Loucy (cell line): Measurements from ENCODE around the gene HMGXB3.

Experiments used
- H2AFZ ChIP-seq: fragments of 200-600 bp; sonication (generic); 2 replicates; pipeline ENCODE4 v1.6.0; 2016; ENCODE audit warnings: antibody characterized with exemption, mild to moderate bottlenecking, low read length, moderate library complexity
- H3F3A ChIP-seq: fragments of 200-600 bp; 2 replicates; pipeline ENCODE4 v1.6.0; 2016; ENCODE audit warnings: antibody characterized with exemption, low read depth, mild to moderate bottlenecking
- H3K27me3 ChIP-seq: fragments of 200-600 bp; sonication (generic); 2 replicates; pipeline ENCODE4 v1.6.1; 2014; ENCODE audit warnings: low read length, mild to moderate bottlenecking; ENCODE audit not compliant: insufficient read depth, poor library complexity, severe bottlenecking
- H3K36me3 ChIP-seq: fragments of 200-600 bp; sonication (generic); 2 replicates; pipeline ENCODE4 v1.6.1; 2016; ENCODE audit warnings: low read length; ENCODE audit not compliant: insufficient read depth
- H3K4me1 ChIP-seq: fragments of 200-600 bp; sonication (generic); 2 replicates; pipeline ENCODE4 v1.5.1; 2014; ENCODE audit warnings: low read length, mild to moderate bottlenecking; ENCODE audit not compliant: insufficient read depth, poor library complexity, severe bottlenecking
- H3K4me2 ChIP-seq: fragments of 200-600 bp; sonication (generic); 2 replicates; pipeline ENCODE4 v1.6.0; 2014; ENCODE audit warnings: antibody characterized with exemption, low read length, low read depth, mild to moderate bottlenecking; ENCODE audit not compliant: poor library complexity, severe bottlenecking
- H3K4me3 ChIP-seq: fragments of 200-600 bp; sonication (generic); 2 replicates; pipeline ENCODE4 v1.5.1; 2014; ENCODE audit warnings: low read length, mild to moderate bottlenecking, mixed read lengths; ENCODE audit not compliant: poor library complexity, severe bottlenecking
- H3K79me2 ChIP-seq: fragments of 200-600 bp; sonication (generic); 2 replicates; pipeline ENCODE4 v1.6.1; 2014; ENCODE audit warnings: low read length; ENCODE audit not compliant: insufficient read depth
- H3K9ac ChIP-seq: fragments of 200-600 bp; sonication (generic); 2 replicates; pipeline ENCODE4 v1.6.0; 2014; ENCODE audit warnings: mild to moderate bottlenecking, low read depth, low read length, moderate library complexity; ENCODE audit not compliant: poor library complexity, severe bottlenecking
- H3K9me2 ChIP-seq: fragments of 200-600 bp; sonication (generic); replicated peaks from 2 replicates; pipeline ENCODE4 v1.6.1; 2016; ENCODE audit warnings: low read depth, low read length, mixed read lengths
- H3K9me3 ChIP-seq: fragments of 200-600 bp; sonication (generic); 2 replicates; pipeline ENCODE4 v1.6.1; 2014; ENCODE audit warnings: mild to moderate bottlenecking, antibody characterized with exemption, low read length, low read depth; ENCODE audit not compliant: insufficient read depth
- H4K20me1 ChIP-seq: fragments of 200-600 bp; sonication (generic); 2 replicates; pipeline ENCODE4 v1.6.0; 2014; ENCODE audit warnings: antibody characterized with exemption, low read length, mild to moderate bottlenecking; ENCODE audit not compliant: insufficient read depth, poor library complexity, severe bottlenecking
- CTCF ChIP-seq: fragments of 200-600 bp; sonication (generic); conservative IDR thresholded peaks from 2 replicates; pipeline ENCODE4 v1.5.1; 2014; ENCODE audit warnings: mild to moderate bottlenecking, antibody characterized with exemption, low read length
- EZH2phosphoT487 ChIP-seq: fragments of 200-600 bp; IDR thresholded peaks from 2 replicates; pipeline ENCODE4 v1.6.1; 2018; ENCODE audit warnings: antibody characterized with exemption, mild to moderate bottlenecking, moderate library complexity, borderline replicate concordance

The HMGXB3 gene

GRCh38 chr5:150077996-150078801 lies 77.7 kb downstream of the HMGXB3 start:
- Histone ChIP-seq H3K4me1 (peaks cover 15% of the 10 kb centered on the region), H3K4me2 (no peak overlapping the region), H3K9ac (no peak overlapping the region), H3K9me3 (no peaks in the 10 kb centered on the region), H3K36me3 (no peaks in the 10 kb centered on the region), H3K9me2 (no peaks in the 10 kb centered on the region), H3K27me3 (no peaks in the 10 kb centered on the region), H2AFZ (no peak overlapping the region), H3F3A (no peaks in the 10 kb centered on the region), H4K20me1 (no peaks in the 10 kb centered on the region), H3K4me3 (no peak overlapping the region), H3K79me2 (no peaks in the 10 kb centered on the region)
- no peak for TF ChIP-seq CTCF

- no peak overlapping the region for H3K4me3 ChIP-seq
- TF ChIP-seq EZH2phosphoT487 (no peak), CTCF (no peak)
- no peaks in the 10 kb centered on the region for H3K9me2 ChIP-seq
- H3K4me1 ChIP-seq: peaks cover 15% of the 10 kb centered on the region
- no peaks in the 10 kb centered on the region for H3K36me3 ChIP-seq
- no peaks in the 10 kb centered on the region for H3K27me3 ChIP-seq
- H3K9me3 ChIP-seq: no peaks in the 10 kb centered on the region
- H3K79me2 ChIP-seq: no peaks in the 10 kb centered on the region
- H2AFZ ChIP-seq: no peak overlapping the region
- H3K4me2 ChIP-seq: no peak overlapping the region
- H4K20me1 ChIP-seq: no peaks in the 10 kb centered on the region
- H3F3A ChIP-seq: no peaks in the 10 kb centered on the region
- H3K9ac ChIP-seq: no peak overlapping the region
These were observed 78.5 kb downstream of the HMGXB3 start for GRCh38 chr5:150078802-150079689.

GRCh38 chr5:150079909-150080461 lies 79.4 kb downstream of the HMGXB3 start:
- Histone ChIP-seq H3K9me2 (no peaks in the 10 kb centered on the region), H3K79me2 (no peaks in the 10 kb centered on the region), H3F3A (no peaks in the 10 kb centered on the region), H3K9ac (no peak overlapping the region), H3K36me3 (no peaks in the 10 kb centered on the region), H3K4me1 (peaks cover 15% of the 10 kb centered on the region), H2AFZ (no peak overlapping the region), H4K20me1 (no peaks in the 10 kb centered on the region), H3K27me3 (no peaks in the 10 kb centered on the region), H3K9me3 (no peaks in the 10 kb centered on the region), H3K4me3 (no peak overlapping the region), H3K4me2 (no peak overlapping the region)
- TF ChIP-seq EZH2phosphoT487: no peak
- TF ChIP-seq CTCF: no peak
